MM.1S (cell line): Measurements from ENCODE around the gene MBLAC1.
A peak's percentile ranks its signal among the peaks of the same experiment; 100 is the strongest.

ENCODE experiments used
- DNase-seq: peaks from one replicate; pipeline ENCODE4 v3.0.0-alpha.2; 2015
- H2AFZ ChIP-seq: fragments of 300-600 bp; sonication (generic); 2 replicates; pipeline ENCODE4 v1.6.0; 2016; ENCODE audit warnings: antibody characterized with exemption, low read length
- H3F3A ChIP-seq: fragments of 300-600 bp; sonication (generic); 2 replicates; pipeline ENCODE4 v1.6.1; 2016; ENCODE audit warnings: mild to moderate bottlenecking, antibody characterized with exemption, low read length, moderate library complexity, mixed read lengths; ENCODE audit not compliant: insufficient read depth
- H3K27ac ChIP-seq: fragments of 300-600 bp; sonication (generic); 2 replicates; pipeline ENCODE4 v1.5.1; 2016; ENCODE audit warnings: mild to moderate bottlenecking, low read length
- H3K27me3 ChIP-seq: fragments of 300-600 bp; sonication (generic); replicated peaks from 2 replicates; pipeline ENCODE4 v1.6.0; 2016; ENCODE audit warnings: low read length; ENCODE audit not compliant: insufficient read depth
- H3K36me3 ChIP-seq: fragments of 300-600 bp; sonication (generic); replicated peaks from 2 replicates; pipeline ENCODE4 v1.6.1; 2016; ENCODE audit warnings: mild to moderate bottlenecking, low read length, mixed read lengths; ENCODE audit not compliant: insufficient read depth
- H3K4me1 ChIP-seq: fragments of 300-600 bp; sonication (generic); 2 replicates; pipeline ENCODE4 v1.6.1; 2016; ENCODE audit warnings: low read length, mixed read lengths
- H3K4me2 ChIP-seq: fragments of 300-600 bp; sonication (generic); 2 replicates; pipeline ENCODE4 v1.6.0; 2016; ENCODE audit warnings: low read depth, low read length
- H3K4me3 ChIP-seq: fragments of 300-600 bp; sonication (generic); 2 replicates; pipeline ENCODE4 v1.5.1; 2016; ENCODE audit warnings: low read length, mixed read lengths
- H3K79me2 ChIP-seq: fragments of 300-600 bp; sonication (generic); 2 replicates; pipeline ENCODE4 v1.6.1; 2016; ENCODE audit warnings: mixed run types, low read length, mixed read lengths
- H3K9ac ChIP-seq: fragments of 300-600 bp; sonication (generic); 2 replicates; pipeline ENCODE4 v1.6.1; 2016; ENCODE audit warnings: low read length, mixed read lengths
- H3K9me2 ChIP-seq: fragments of 300-600 bp; sonication (generic); replicated peaks from 2 replicates; pipeline ENCODE4 v1.6.1; 2016; ENCODE audit warnings: mild to moderate bottlenecking, low read length, mixed read lengths; ENCODE audit not compliant: insufficient read depth
- H3K9me3 ChIP-seq: fragments of 300-600 bp; sonication (generic); replicated peaks from 2 replicates; pipeline ENCODE4 v1.6.1; 2016; ENCODE audit warnings: mild to moderate bottlenecking, low read length, mixed read lengths; ENCODE audit not compliant: insufficient read depth
- H4K20me1 ChIP-seq: fragments of 300-600 bp; sonication (generic); 2 replicates; pipeline ENCODE4 v1.6.1; 2016; ENCODE audit warnings: mild to moderate bottlenecking, low read length, moderate library complexity, mixed read lengths; ENCODE audit not compliant: insufficient read depth
- CTCF ChIP-seq: fragments of 300-600 bp; sonication (generic); IDR thresholded peaks from 2 replicates; pipeline ENCODE4 v1.5.1; 2016; ENCODE audit warnings: antibody characterized with exemption, low read length, mixed read lengths
- EZH2 ChIP-seq: fragments of 300-600 bp; sonication (generic); optimal IDR thresholded peaks from 2 replicates; pipeline ENCODE3; 2017; ENCODE audit warnings: low read depth, mild to moderate bottlenecking, antibody characterized with exemption, low read length, mixed read lengths
- EZH2phosphoT487 ChIP-seq: fragments of 300-600 bp; sonication (generic); IDR thresholded peaks from 2 replicates; pipeline ENCODE4 v1.6.1; 2018; ENCODE audit warnings: antibody characterized with exemption, low read length

MBLAC1 gene

DNA sequence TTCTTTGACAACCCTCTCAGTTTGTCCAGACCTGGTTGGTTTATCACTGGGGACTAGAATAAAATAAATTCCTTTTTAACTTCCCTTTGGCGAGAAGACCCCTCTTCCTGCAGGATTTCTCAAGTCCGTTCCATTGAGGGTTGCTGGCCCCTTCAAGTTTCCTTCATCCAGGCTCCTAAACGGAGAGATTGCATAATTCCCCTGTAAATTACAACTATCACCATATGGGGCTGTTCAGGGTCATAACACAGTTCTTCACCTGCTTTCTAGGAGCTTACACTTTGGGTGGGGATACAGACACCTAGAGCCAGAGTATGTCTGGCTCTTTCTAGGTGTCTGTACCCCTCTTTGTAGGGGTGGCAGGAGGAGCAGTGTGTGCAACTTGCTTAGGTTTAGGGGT, 41.3 kb upstream of the MBLAC1 start:
- Histone ChIP-seq H2AFZ (no peak overlapping the region), H3K9me3 (no peaks in the 10 kb centered on the region), H3K27me3 (no peaks in the 10 kb centered on the region), H3K9me2 (no peaks in the 10 kb centered on the region), H3K9ac (no peak overlapping the region), H3K4me2 (no peak overlapping the region), H3K4me1 (peaks cover 14% of the 10 kb centered on the region), H3K36me3 (no peaks in the 10 kb centered on the region), H3K4me3 (no peak overlapping the region), H3K79me2 (peaks cover 30% of the 10 kb centered on the region), H3K27ac (no peak overlapping the region), H3F3A (peaks cover 18% of the 10 kb centered on the region), H4K20me1 (no peaks in the 10 kb centered on the region)
- no peak for TF ChIP-seq CTCF
- TF ChIP-seq EZH2: no peak
- TF ChIP-seq EZH2phosphoT487: no peak
- DNase-seq: no peak

- Histone ChIP-seq H3F3A (peaks cover 30% of the 10 kb centered on the region), H3K9ac (no peak overlapping the region)
These were observed 39.6 kb upstream of the MBLAC1 start for GRCh38 chr7:100087055-100087750.

GRCh38 chr7:100088095-100088620, 38.6 kb upstream of the MBLAC1 start:
- no peak for DNase-seq
- Histone ChIP-seq H2AFZ (peak overlapping the region; percentile 65), H3K36me3 (peaks cover 8% of the 10 kb centered on the region), H3K27me3 (no peaks in the 10 kb centered on the region), H3K4me3 (peak overlapping the region; percentile 83), H3K9me2 (no peaks in the 10 kb centered on the region), H3K9me3 (no peaks in the 10 kb centered on the region), H3K27ac (peak overlapping the region; percentile 47; the same call in 1 of the 2 replicates), H3K9ac (peak overlapping the region; percentile 86), H4K20me1 (no peaks in the 10 kb centered on the region), H3K4me1 (peaks cover 9% of the 10 kb centered on the region), H3K79me2 (peaks cover 26% of the 10 kb centered on the region), H3K4me2 (peak overlapping the region; percentile 97), H3F3A (peaks cover 33% of the 10 kb centered on the region)
- TF ChIP-seq EZH2: no peak
- TF ChIP-seq EZH2phosphoT487: no peak
- TF ChIP-seq CTCF: no peak

More at GRCh38 chr7:100087055-100087750, 39.6 kb upstream of the MBLAC1 start:
- Histone ChIP-seq H3K27ac (no peak overlapping the region), H3K79me2 (peaks cover 25% of the 10 kb centered on the region), H3K36me3 (peaks cover 4% of the 10 kb centered on the region), H3K4me2 (no peak overlapping the region), H3K9me2 (no peaks in the 10 kb centered on the region), H3K9me3 (no peaks in the 10 kb centered on the region), H3K27me3 (no peaks in the 10 kb centered on the region), H2AFZ (no peak overlapping the region), H3K4me1 (peaks cover 15% of the 10 kb centered on the region), H4K20me1 (no peaks in the 10 kb centered on the region), H3K4me3 (no peak overlapping the region)
- no peak for DNase-seq
- TF ChIP-seq CTCF: no peak
- TF ChIP-seq EZH2phosphoT487: no peak
- TF ChIP-seq EZH2: no peak
